Measurements from ENCODE around the gene HSDL2.
"Not testable (repeated sequence)": the region's sequence is repeated elsewhere in the genome, so short reads cannot be mapped to it uniquely, and the experiment has no call there.

HSDL2 gene

GRCh38 chr9:112367465-112367864 lies 12.4 kb upstream of the HSDL2 start:
- no peak for DNase-seq

GRCh38 chr9:112369817-112370216 lies 10.1 kb upstream of the HSDL2 start:
- DNase-seq = no peak

GRCh38 chr9:112371060-112371459 lies 8.8 kb upstream of the HSDL2 start:
- DNase-seq = no peak

GRCh38 chr9:112373666-112374065 lies 6.2 kb upstream of the HSDL2 start:
- DNase-seq = not testable (repeated sequence)

GRCh38 chr9:112374232-112374631 lies 5.7 kb upstream of the HSDL2 start:
- not testable (repeated sequence) for DNase-seq

- DNase-seq = no peak
Observed at GRCh38 chr9:112375361-112375760, 4.5 kb upstream of the HSDL2 start.

GRCh38 chr9:112377087-112377486 lies 2.8 kb upstream of the HSDL2 start:
- no peak for DNase-seq

- DNase-seq = no peak
Observed at GRCh38 chr9:112377684-112378327, 2.1 kb upstream of the HSDL2 start.

- DNase-seq = peak; percentile 68
Observed at GRCh38 chr9:112378328-112379176, 1.4 kb upstream of the HSDL2 start.

GRCh38 chr9:112379177-112380101 lies 469 bp upstream of the HSDL2 start:
- DNase-seq = peak; percentile 99

- no peak for DNase-seq
Observed at GRCh38 chr9:112380825-112381221, 915 bp downstream of the HSDL2 start.

- DNase-seq = no peak
Observed at GRCh38 chr9:112382066-112382465, 2.2 kb downstream of the HSDL2 start.

GRCh38 chr9:112382501-112383364 lies 2.8 kb downstream of the HSDL2 start:
- DNase-seq = no peak

- no peak for DNase-seq
Observed at GRCh38 chr9:112384219-112384618, 4.3 kb downstream of the HSDL2 start.

GRCh38 chr9:112384690-112385089 lies 4.8 kb downstream of the HSDL2 start:
- DNase-seq = no peak

- no peak for DNase-seq
Observed at GRCh38 chr9:112387115-112387514, 7.2 kb downstream of the HSDL2 start.

- DNase-seq = not testable (repeated sequence)
Observed at GRCh38 chr9:112389897-112390296, 10.0 kb downstream of the HSDL2 start.

- not testable (repeated sequence) for DNase-seq
Observed at GRCh38 chr9:112391936-112392560, 12.1 kb downstream of the HSDL2 start.

GRCh38 chr9:112393146-112393545 lies 13.2 kb downstream of the HSDL2 start:
- not testable (repeated sequence) for DNase-seq

- DNase-seq = no peak
Observed at GRCh38 chr9:112396416-112396815, 16.5 kb downstream of the HSDL2 start.

- DNase-seq = no peak
Observed at GRCh38 chr9:112396872-112397271, 17.0 kb downstream of the HSDL2 start.

All from activated effector memory CD4-positive, alpha-beta T cell treated with anti-CD3 and anti-CD28 coated beads, Interleukin-2, amount 50 U/mL, for 16 hours (primary cell).